ENCODE results near the gene TEKT2. TPM values are rescaled to one million over a fixed set of nuclear protein-coding genes. Genes with fewer than 3 reads are reported as not detected.

The TEKT2 gene
- total and polyA plus RNA-seq, 2 of the 8 experiments (the other 6 are each of a cell fraction or from before 2014, with no cell fraction given), result 1.6 to 1.7 TPM

DNA sequence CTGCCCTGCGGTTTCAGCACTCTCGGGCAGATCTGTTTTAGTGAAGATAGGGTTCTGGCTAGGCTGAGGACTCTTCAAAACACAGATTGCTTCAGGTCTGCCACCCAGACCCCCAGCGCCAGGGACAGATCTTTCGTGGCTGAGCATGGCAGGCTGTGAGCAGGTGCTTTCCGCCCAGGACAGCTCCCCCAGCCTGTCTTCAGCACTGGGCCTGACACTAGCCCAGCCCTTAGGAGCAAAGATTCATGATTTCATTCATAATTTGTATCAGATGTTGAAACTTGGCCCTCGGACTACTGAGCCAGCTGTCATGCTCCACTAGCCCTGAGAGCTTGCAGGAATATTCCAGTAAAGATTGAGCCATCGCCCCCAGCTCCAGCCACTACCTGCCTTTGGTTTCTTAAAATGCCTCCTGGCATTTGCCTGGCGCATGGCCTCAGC is 10.7 kb downstream of the TEKT2 start:
- TF ChIP-seq MAX (IDR thresholded peaks at IDR 0.05) (no peak), SUZ12 (IDR thresholded peaks at IDR 0.05; ENCODE audit: low read length) (no peak), HDAC2 (IDR thresholded peaks at IDR 0.05; ENCODE audit: borderline replicate concordance in 1 of 2, low read depth in 2 of 2, low read length in 2 of 2) (no peak), GABPA (IDR thresholded peaks at IDR 0.05; ENCODE audit: borderline replicate concordance, insufficient read depth, low read length) (no peak), RNF2 (IDR thresholded peaks at IDR 0.05; ENCODE audit: borderline replicate concordance, low read depth, low read length, missing control alignments, poor library complexity, severe bottlenecking) (no peak), CBX8 (IDR thresholded peaks at IDR 0.05; ENCODE audit: borderline replicate concordance, low read depth, low read length) (no peak)
- H3K79me1 ChIP-seq (ENCODE audit: low read depth, low read length), result peaks cover 3% of the 10 kb centered on the region; the same call in 1 of the 2 replicates
- no peak overlapping the region for H2BK120ac ChIP-seq (replicated peaks; ENCODE audit: low read depth, low read length)
- H3K18ac ChIP-seq (ENCODE audit: extremely low read depth, low read length), result no peak overlapping the region
- no peak overlapping the region for H3K4me3 ChIP-seq (ENCODE audit: extremely low read depth in 1 of 4, insufficient read depth in 2 of 4, low read depth in 3 of 4, low read length in 4 of 4)
- no peak for DNase-seq (ENCODE audit: low read depth in 1 of 2, low spot score in 2 of 2)
- H3K79me2 ChIP-seq (ENCODE audit: control insufficient read depth in 1 of 2, insufficient read depth in 2 of 2, low read length in 2 of 2), result peaks cover 0 to 9% of the 10 kb centered on the region in 2 experiments; a peak in 2 of 4 replicates
- H3K23ac ChIP-seq (ENCODE audit: insufficient read length), result no peak overlapping the region
- H3K56ac ChIP-seq (replicated peaks; ENCODE audit: insufficient read length, low read depth, low read length), result no peak overlapping the region
- no peak overlapping the region for H4K5ac ChIP-seq (ENCODE audit: insufficient read length, low read depth, low read length)
- 0 out of 2 replicates have a peak, but pooled peaks cover 1% of the 10 kb centered on the region for H3K23me2 ChIP-seq (ENCODE audit: low read depth, low read length)
- no peak overlapping the region for H2AFZ ChIP-seq (ENCODE audit: low read length)
- H4K20me1 ChIP-seq (replicated peaks in 1 of 2; ENCODE audit: control insufficient read depth in 1 of 2, insufficient read depth in 2 of 2, low read length in 2 of 2), result peaks cover 0 to 6% of the 10 kb centered on the region in 2 experiments
- 91% methylated on average over 8 of the region's 8 CpGs; no CpG with 5 or more reads in 1 of the 2 experiments for WGBS, 2 experiments (ENCODE audit: extremely low coverage in 1 of 2, insufficient coverage in 1 of 2, insufficient read length in 1 of 2, insufficient replicate concordance in 2 of 2, low coverage in 1 of 2, low lambda C conversion rate in 2 of 2, missing lambda C conversion rate in 1 of 2)
- no peak overlapping the region for H3K4me2 ChIP-seq (ENCODE audit: insufficient read depth in 1 of 2, low read depth in 2 of 2, low read length in 2 of 2)
- H2BK15ac ChIP-seq (ENCODE audit: low read length), result no peak overlapping the region
- no peak overlapping the region for H3K27ac ChIP-seq (ENCODE audit: low read depth, low read length)
- ChIA-PET POLR2A (ENCODE audit: partially characterized antibody) (interaction anchor here (1.1 kb wide), 1 partner anchor 8 kb away, joined by 9 read pairs; no protein-coding TSS in a partner anchor), CTCF (ENCODE audit: partially characterized antibody) (interaction anchor here (0.7 to 32.6 kb wide), 6 partner anchors 8 to 206 kb away, joined by 3 to 738 read pairs (median 22); partner anchors contain the start of gene TRAPPC3)
- no peak overlapping the region for H2BK20ac ChIP-seq (ENCODE audit: low read length)
- H3K9ac ChIP-seq (replicated peaks in 1 of 4; ENCODE audit: extremely low read depth in 1 of 4, low read depth in 3 of 4, low read length in 3 of 4), result no peak overlapping the region
- H3K14ac ChIP-seq (ENCODE audit: insufficient read length), result no peak overlapping the region
- no peak overlapping the region for H4K8ac ChIP-seq (ENCODE audit: extremely low read depth, insufficient read depth, low read length)
- peaks cover 23 to 38% (median 33%) of the 10 kb centered on the region in 4 experiments for H3K36me3 ChIP-seq (ENCODE audit: control insufficient read depth in 2 of 4, insufficient read depth in 4 of 4, low read length in 3 of 4)
- H3K9me3 ChIP-seq (ENCODE audit: insufficient read depth in 2 of 2, low read depth in 1 of 2, low read length in 1 of 2), result no peaks in the 10 kb centered on the region
- no peak overlapping the region for H2BK12ac ChIP-seq (ENCODE audit: low read depth, low read length)
- no peak for FAIRE-seq
- H3K4me1 ChIP-seq (replicated peaks in 1 of 4; ENCODE audit: control insufficient read depth in 3 of 4, insufficient read depth in 4 of 4, low read length in 3 of 4), result peaks cover 0 to 11% (median 8%) of the 10 kb centered on the region in 4 experiments; a peak in 5 of 7 replicates
- H3K4ac ChIP-seq (replicated peaks; ENCODE audit: insufficient read length, low read depth, low read length), result no peak overlapping the region
- no peaks in the 10 kb centered on the region for H3K27me3 ChIP-seq (replicated peaks in 1 of 4; ENCODE audit: control insufficient read depth in 3 of 4, extremely low read depth in 1 of 4, insufficient read depth in 3 of 4, low read length in 3 of 4)
- no peak overlapping the region for H2BK5ac ChIP-seq (ENCODE audit: low read depth, low read length)
- H2AK5ac ChIP-seq (ENCODE audit: low read depth, low read length), result no peak overlapping the region
- no peak overlapping the region for H4K91ac ChIP-seq (replicated peaks; ENCODE audit: insufficient read length, low read length)
